ENCODE results near the gene PELI2. TPM values are rescaled to one million over a fixed set of nuclear protein-coding genes. Genes with fewer than 3 reads are reported as not detected.

The PELI2 gene
- total and polyA plus RNA-seq, 2 of the 4 experiments (the other 2 are of a cell fraction), result 6.0 to 36.7 TPM

DNA sequence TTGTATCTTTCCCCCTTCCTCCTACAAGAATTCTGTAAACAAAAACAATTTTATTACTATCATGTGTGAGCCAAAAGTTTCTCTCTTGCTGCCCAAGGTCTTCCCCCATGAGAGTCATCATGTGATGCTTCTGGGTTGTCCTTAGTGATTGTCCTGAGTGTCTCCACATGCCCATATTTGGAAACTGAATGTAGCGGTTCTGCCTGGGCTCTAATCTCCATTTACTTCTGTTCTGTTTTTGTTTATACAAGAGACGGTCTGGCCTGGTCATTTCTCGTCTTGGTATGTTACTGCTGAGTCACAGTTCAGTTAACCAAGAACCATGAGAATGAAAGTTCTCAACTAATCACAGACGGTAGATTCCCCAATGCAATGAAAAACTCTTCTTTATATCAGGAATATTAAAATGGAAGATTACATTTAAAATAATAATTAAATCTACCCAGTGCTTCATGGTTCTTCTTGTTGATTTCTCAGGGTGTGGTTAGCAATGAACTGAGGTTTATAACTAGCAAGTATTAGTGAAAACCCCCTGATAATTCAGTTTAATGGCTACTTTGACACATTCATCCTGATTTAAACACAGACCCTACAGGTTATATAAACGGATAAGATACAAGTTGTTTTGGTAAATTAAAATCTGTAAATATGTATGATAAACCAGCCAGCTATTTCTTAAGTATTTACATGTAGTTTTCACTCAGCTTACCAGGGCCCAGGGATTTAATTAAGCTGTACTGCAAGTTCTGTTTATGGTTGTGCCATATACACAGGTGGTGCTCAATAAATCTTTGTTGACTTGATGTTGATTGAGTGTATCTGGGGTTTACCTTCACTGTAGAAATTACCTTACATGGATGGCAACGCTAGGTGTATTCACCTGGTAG, 81.1 kb downstream of the PELI2 start (continued):
- TF ChIP-seq, protein P1, sequence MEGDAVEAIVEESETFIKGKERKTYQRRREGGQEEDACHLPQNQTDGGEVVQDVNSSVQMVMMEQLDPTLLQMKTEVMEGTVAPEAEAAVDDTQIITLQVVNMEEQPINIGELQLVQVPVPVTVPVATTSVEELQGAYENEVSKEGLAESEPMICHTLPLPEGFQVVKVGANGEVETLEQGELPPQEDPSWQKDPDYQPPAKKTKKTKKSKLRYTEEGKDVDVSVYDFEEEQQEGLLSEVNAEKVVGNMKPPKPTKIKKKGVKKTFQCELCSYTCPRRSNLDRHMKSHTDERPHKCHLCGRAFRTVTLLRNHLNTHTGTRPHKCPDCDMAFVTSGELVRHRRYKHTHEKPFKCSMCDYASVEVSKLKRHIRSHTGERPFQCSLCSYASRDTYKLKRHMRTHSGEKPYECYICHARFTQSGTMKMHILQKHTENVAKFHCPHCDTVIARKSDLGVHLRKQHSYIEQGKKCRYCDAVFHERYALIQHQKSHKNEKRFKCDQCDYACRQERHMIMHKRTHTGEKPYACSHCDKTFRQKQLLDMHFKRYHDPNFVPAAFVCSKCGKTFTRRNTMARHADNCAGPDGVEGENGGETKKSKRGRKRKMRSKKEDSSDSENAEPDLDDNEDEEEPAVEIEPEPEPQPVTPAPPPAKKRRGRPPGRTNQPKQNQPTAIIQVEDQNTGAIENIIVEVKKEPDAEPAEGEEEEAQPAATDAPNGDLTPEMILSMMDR (conservative IDR thresholded peaks at IDR 0.05; ENCODE audit: low read depth, low read length), result no peak
- TF ChIP-seq MAFK (IDR thresholded peaks at IDR 0.05; ENCODE audit: low read depth, low read length) (peak; percentile 78), RCOR1 (IDR thresholded peaks at IDR 0.05; ENCODE audit: insufficient replicate concordance, low read length) (no peak)
